IPS-18c (cell line): Measurements from ENCODE around the gene GPR155.

ENCODE experiments used
- H3K4me3 ChIP-seq: 2 replicates; pipeline ENCODE4 v1.7.0; 2013; ENCODE audit warnings: low read depth, mild to moderate bottlenecking, low read length, moderate library complexity; ENCODE audit not compliant: insufficient read depth
- H3K9me3 ChIP-seq: one replicate; pipeline ENCODE4 v1.6.1; 2013; ENCODE audit warnings: mild to moderate bottlenecking, low read length, moderate library complexity; ENCODE audit not compliant: control insufficient read depth, insufficient read depth

GPR155 gene

GRCh38 chr2:174486563-174487107 is at the start of gene GPR155:
TSS of gene GPR155 (minus strand) at chr2:174487029. CDS start at chr2:174481956, 5,073 bp downstream.
- no peaks in the 10 kb centered on the region for H3K9me3 ChIP-seq
- H3K4me3 ChIP-seq, result peak within 1 kb of the TSS; percentile 71

GRCh38 chr2:174535757-174536703 is 49.2 kb upstream of the GPR155 start:
- H3K9me3 ChIP-seq, result no peaks in the 10 kb centered on the region
- no peak overlapping the region for H3K4me3 ChIP-seq

GRCh38 chr2:174535083-174535482 is 48.3 kb upstream of the GPR155 start:
- Histone ChIP-seq H3K9me3 (no peaks in the 10 kb centered on the region), H3K4me3 (no peak overlapping the region)

GRCh38 chr2:174529916-174530315 is 43.1 kb upstream of the GPR155 start:
- Histone ChIP-seq H3K9me3 (peaks cover 2% of the 10 kb centered on the region), H3K4me3 (no peak overlapping the region)

GRCh38 chr2:174527959-174528358 is 41.1 kb upstream of the GPR155 start:
- no peak overlapping the region for H3K4me3 ChIP-seq
- H3K9me3 ChIP-seq, result peaks cover 2% of the 10 kb centered on the region

GRCh38 chr2:174527101-174527721 is 40.4 kb upstream of the GPR155 start:
- H3K9me3 ChIP-seq, result peaks cover 2% of the 10 kb centered on the region
- H3K4me3 ChIP-seq, result no peak overlapping the region

- Histone ChIP-seq H3K9me3 (peaks cover 2% of the 10 kb centered on the region), H3K4me3 (no peak overlapping the region)
Observed at GRCh38 chr2:174524527-174524926, 37.7 kb upstream of the GPR155 start.

- no peaks in the 10 kb centered on the region for H3K9me3 ChIP-seq
- no peak overlapping the region for H3K4me3 ChIP-seq
Observed at GRCh38 chr2:174522553-174522952, 35.7 kb upstream of the GPR155 start.

- no peak overlapping the region for H3K4me3 ChIP-seq
- H3K9me3 ChIP-seq, result peaks cover 6% of the 10 kb centered on the region
Observed at GRCh38 chr2:174518395-174518794, 31.6 kb upstream of the GPR155 start.

GRCh38 chr2:174516501-174517378 is 29.9 kb upstream of the GPR155 start:
- H3K4me3 ChIP-seq, result no peak overlapping the region
- H3K9me3 ChIP-seq, result peaks cover 8% of the 10 kb centered on the region

- Histone ChIP-seq H3K9me3 (peaks cover 26% of the 10 kb centered on the region), H3K4me3 (no peak overlapping the region)
Observed at GRCh38 chr2:174512345-174512744, 25.5 kb upstream of the GPR155 start.

- H3K4me3 ChIP-seq, result no peak overlapping the region
- peaks cover 30% of the 10 kb centered on the region for H3K9me3 ChIP-seq
Observed at GRCh38 chr2:174511580-174512260, 24.9 kb upstream of the GPR155 start.

- peaks cover 27% of the 10 kb centered on the region for H3K9me3 ChIP-seq
- H3K4me3 ChIP-seq, result no peak overlapping the region
Observed at GRCh38 chr2:174510583-174511189, 23.9 kb upstream of the GPR155 start.

- Histone ChIP-seq H3K9me3 (peaks cover 7% of the 10 kb centered on the region), H3K4me3 (no peak overlapping the region)
Observed at GRCh38 chr2:174503161-174503809, 16.5 kb upstream of the GPR155 start.

- Histone ChIP-seq H3K4me3 (no peak overlapping the region), H3K9me3 (no peaks in the 10 kb centered on the region)
Observed at GRCh38 chr2:174499371-174499770, 12.5 kb upstream of the GPR155 start.
